HUES48 (cell line): ENCODE results near the gene CCDC134.

Source experiments
- H3K27ac ChIP-seq: one replicate; pipeline ENCODE4 v1.7.0; 2013; ENCODE audit warnings: low read depth, low read length, inconsistent platforms
- H3K27me3 ChIP-seq: 2 replicates; pipeline ENCODE4 v1.6.1; 2013; ENCODE audit warnings: mild to moderate bottlenecking, low read length; ENCODE audit not compliant: control insufficient read depth, insufficient read depth
- H3K36me3 ChIP-seq: 2 replicates; pipeline ENCODE4 v1.6.1; 2013; ENCODE audit warnings: low read length; ENCODE audit not compliant: control insufficient read depth, insufficient read depth
- H3K4me1 ChIP-seq: 2 replicates; pipeline ENCODE4 v1.6.1; 2013; ENCODE audit warnings: mild to moderate bottlenecking, low read length; ENCODE audit not compliant: control insufficient read depth, insufficient read depth
- H3K4me3 ChIP-seq: 2 replicates; pipeline ENCODE4 v1.5.1; 2013; ENCODE audit warnings: mild to moderate bottlenecking, low read depth, low read length
- H3K9ac ChIP-seq: 2 replicates; pipeline ENCODE4 v1.6.1; 2013; ENCODE audit warnings: mild to moderate bottlenecking, low read depth, low read length, moderate library complexity
- H3K9me3 ChIP-seq: 2 replicates; pipeline ENCODE4 v1.6.1; 2013; ENCODE audit warnings: low read length; ENCODE audit not compliant: control insufficient read depth, insufficient read depth

Gene CCDC134

DNA sequence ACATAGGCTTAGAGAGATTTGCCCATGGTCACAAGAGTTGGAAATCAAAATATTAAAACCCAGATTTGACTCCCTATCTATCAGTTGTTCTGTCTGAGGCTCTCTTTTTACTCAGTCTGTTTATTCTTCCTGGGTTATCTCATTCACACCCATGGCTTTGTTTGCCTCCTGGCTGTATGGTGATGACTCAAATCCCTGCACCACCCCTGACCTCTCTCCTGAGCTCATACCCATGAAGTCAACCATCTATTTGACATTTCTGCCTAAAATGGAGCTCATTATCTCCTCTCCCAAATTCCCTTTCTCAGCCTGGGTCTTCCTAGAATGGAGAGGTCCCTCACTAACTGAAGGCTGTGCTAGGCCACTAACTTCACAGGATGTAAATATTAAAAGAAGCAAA lies 27.8 kb upstream of the CCDC134 start:
- H3K27me3 ChIP-seq, result no peaks in the 10 kb centered on the region
- H3K27ac ChIP-seq, result no peak overlapping the region
- no peaks in the 10 kb centered on the region for H3K9me3 ChIP-seq
- H3K4me1 ChIP-seq, result no peaks in the 10 kb centered on the region
- no peak overlapping the region for H3K9ac ChIP-seq
- H3K4me3 ChIP-seq, result no peak overlapping the region
- no peaks in the 10 kb centered on the region for H3K36me3 ChIP-seq

DNA sequence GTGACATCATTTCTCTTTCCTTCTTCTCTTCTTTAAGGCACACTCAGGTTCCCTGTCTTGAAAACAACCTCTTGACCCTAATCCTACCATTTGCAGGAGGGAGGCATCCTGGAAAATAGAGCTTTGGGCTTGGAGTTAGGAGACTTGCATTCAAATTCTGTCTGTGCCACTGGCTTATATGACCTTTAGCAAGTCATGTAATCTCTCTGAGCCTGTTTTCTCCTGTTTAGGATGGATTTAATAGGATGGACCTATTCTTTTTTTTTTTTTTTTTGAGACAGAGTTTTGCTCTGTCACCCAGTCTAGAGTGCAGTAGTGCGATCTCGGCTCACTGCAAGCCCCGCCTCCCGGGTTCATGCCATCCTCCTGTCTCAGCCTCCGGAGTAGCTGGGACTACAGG lies 25.1 kb upstream of the CCDC134 start:
- Histone ChIP-seq H3K27ac (no peak overlapping the region), H3K4me1 (no peaks in the 10 kb centered on the region), H3K27me3 (no peaks in the 10 kb centered on the region), H3K9me3 (no peaks in the 10 kb centered on the region), H3K4me3 (no peak overlapping the region), H3K36me3 (no peaks in the 10 kb centered on the region), H3K9ac (no peak overlapping the region)

DNA sequence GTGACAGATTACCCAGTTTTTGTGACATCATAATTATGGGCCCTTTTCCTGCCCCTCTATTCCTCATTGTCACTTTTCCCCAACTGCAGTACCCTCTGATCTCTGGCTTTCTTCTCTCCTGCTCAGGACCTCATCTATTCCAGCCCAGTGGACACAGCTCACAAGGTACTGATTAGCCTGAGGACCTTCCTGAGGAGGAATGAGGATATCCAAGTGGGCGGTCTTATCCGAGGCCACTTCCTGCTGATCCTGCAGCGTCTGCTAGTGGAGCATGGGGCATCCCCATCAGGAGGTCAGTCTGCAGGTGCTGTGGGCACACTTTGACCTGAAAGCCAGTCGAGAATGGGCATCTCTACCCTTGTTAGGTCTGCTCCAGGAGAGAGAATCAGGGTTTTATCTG lies 24.5 kb upstream of the CCDC134 start:
- Histone ChIP-seq H3K4me1 (no peaks in the 10 kb centered on the region), H3K9me3 (no peaks in the 10 kb centered on the region), H3K27ac (no peak overlapping the region), H3K27me3 (no peaks in the 10 kb centered on the region), H3K9ac (no peak overlapping the region), H3K4me3 (no peak overlapping the region), H3K36me3 (no peaks in the 10 kb centered on the region)

DNA sequence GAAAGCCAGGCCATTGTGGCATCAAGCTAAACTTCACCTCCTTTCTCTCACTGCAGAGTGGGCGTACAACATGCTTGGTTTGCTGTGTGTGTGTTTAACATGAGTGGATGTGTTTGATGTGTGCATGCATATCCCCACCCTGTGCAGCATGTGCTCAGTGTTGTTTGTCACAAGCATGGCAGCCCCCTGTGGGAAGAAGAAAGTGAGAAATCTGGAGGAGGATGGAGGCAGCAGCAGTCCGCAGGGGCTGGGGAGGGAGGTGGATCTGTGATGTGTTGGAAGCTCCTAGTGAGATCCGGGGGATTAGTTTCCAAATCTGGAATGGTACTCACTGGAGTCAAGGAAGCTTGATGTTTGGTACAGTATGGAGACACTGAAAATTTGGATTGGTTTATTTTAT lies 24.1 kb upstream of the CCDC134 start:
- Histone ChIP-seq H3K9me3 (no peaks in the 10 kb centered on the region), H3K27ac (no peak overlapping the region), H3K9ac (no peak overlapping the region), H3K36me3 (no peaks in the 10 kb centered on the region), H3K4me1 (no peaks in the 10 kb centered on the region), H3K4me3 (no peak overlapping the region), H3K27me3 (no peaks in the 10 kb centered on the region)

DNA sequence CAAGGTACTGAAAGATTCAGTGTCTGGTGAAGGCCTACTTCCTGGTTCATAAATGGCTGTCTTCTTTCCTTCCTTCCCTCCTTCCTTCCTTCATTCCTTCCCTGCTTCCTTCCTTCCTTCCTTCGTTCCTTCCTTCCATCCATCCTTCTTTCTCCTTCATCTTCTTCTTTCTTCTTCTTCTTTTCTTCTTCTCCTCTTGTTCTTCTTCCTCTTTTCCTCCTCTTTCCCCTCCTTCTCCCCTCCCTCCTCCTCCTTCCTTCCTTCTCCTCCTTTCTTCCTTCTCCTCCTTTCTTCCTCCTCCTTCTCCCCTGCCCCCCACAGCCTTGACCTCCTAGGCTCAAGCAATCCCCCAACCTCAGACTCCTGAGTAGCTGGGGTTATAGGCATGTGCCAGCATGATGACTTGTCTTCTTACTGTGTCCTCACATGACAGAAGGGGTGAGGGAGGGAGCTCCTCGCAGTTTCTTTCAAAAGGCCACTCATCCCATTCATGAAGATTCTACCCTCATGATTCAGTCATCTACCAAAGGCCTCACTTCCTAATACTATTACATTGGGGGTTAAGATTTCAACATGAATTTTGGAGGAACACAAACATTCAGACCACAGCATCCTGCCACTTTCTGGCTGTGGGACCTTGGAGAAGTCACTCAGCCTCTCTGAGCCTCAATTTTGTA lies 22.6 kb upstream of the CCDC134 start:
- Histone ChIP-seq H3K36me3 (no peaks in the 10 kb centered on the region), H3K27me3 (no peaks in the 10 kb centered on the region), H3K4me1 (no peaks in the 10 kb centered on the region), H3K9me3 (no peaks in the 10 kb centered on the region), H3K27ac (no peak overlapping the region), H3K4me3 (no peak overlapping the region), H3K9ac (no peak overlapping the region)

DNA sequence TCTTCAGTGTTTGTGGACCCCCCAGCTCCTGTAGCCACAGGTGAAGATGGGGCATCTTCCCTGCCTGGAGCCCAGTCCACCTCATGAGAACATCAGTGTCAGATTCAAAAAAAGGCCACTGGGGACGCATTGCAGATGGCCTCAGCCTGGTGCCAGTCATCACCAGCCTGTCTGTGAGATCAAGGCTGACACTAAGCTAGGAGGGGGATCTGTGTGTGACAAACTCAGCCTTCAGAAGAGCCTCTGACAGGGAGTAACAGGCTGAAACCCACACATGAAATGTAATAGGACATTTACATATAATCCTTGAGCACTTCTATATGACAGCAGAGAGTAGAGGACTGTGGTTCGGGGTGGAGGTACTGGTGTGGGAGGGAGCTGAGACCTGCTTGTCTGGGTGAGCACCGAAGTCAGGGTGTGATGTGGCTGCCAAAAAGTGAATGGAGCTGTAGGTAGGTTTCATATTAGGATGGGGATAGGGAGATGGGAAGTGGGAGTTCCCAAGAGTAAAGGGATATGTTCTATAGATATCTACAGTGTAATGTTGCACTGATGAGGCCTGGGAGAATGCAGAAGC lies 20.5 kb upstream of the CCDC134 start:
- H3K9me3 ChIP-seq, result no peaks in the 10 kb centered on the region
- no peak overlapping the region for H3K9ac ChIP-seq
- H3K27me3 ChIP-seq, result no peaks in the 10 kb centered on the region
- no peaks in the 10 kb centered on the region for H3K36me3 ChIP-seq
- H3K27ac ChIP-seq, result no peak overlapping the region
- H3K4me1 ChIP-seq, result no peaks in the 10 kb centered on the region
- no peak overlapping the region for H3K4me3 ChIP-seq

DNA sequence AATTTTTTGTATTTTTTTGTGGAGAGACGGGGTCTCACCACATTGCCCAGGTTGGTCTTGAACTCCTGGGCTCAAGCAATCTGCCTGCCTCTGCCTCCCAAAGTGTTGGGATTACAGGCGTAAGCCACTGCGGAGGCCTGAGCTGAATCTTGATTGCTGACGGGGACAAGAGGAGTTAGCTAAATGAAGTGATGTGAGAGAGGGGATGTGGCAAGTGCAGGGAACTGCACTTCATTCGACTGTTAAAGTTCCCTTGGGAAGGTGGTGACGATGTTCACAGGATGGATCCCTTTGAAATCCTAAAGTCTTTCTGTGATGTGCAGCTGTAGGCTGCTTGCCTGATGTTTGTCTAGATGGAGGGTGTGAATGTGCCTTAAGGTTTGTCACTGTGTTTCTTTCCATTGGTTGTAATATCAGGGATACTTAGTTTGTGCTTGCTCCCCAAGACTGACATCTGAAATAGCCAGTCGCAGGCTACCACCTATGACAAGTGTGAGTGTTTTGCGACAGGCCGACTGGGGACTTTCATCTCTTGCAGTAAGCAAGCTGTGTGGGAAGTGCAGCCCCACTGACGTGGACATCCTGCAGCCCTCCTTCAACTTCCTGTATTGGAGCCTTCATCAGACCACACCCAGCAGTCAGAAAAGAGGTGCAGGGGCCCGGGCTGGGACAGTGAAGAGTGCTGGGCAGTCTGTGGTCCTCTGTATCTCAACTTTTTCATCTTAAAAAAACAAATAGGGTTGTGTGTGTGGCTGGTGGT lies 19.6 kb upstream of the CCDC134 start:
- Histone ChIP-seq H3K27ac (no peak overlapping the region), H3K36me3 (no peaks in the 10 kb centered on the region), H3K4me3 (no peak overlapping the region), H3K4me1 (no peaks in the 10 kb centered on the region), H3K9me3 (no peaks in the 10 kb centered on the region), H3K27me3 (no peaks in the 10 kb centered on the region), H3K9ac (no peak overlapping the region)

DNA sequence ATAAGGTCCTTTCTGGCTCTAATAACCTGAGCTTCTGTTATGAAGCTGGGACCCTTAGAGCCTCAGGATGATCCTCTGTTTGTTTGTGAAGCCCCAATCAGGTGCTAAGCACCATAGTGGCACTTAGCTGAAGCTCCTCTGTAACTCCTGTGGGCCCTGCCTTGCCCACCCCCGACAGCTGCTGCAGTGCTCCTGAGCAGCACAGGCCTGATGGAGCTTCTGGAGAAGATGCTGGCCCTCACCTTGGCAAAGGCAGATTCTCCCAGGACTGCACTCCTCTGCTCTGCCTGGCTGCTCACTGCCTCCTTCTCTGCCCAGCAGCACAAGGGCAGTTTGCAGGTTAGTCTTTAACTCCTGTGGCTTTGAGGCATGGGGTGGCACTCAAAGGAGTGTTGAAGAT lies 19.0 kb upstream of the CCDC134 start:
- Histone ChIP-seq H3K9ac (no peak overlapping the region), H3K4me3 (no peak overlapping the region), H3K27ac (no peak overlapping the region), H3K4me1 (no peaks in the 10 kb centered on the region), H3K36me3 (no peaks in the 10 kb centered on the region), H3K9me3 (no peaks in the 10 kb centered on the region), H3K27me3 (no peaks in the 10 kb centered on the region)

DNA sequence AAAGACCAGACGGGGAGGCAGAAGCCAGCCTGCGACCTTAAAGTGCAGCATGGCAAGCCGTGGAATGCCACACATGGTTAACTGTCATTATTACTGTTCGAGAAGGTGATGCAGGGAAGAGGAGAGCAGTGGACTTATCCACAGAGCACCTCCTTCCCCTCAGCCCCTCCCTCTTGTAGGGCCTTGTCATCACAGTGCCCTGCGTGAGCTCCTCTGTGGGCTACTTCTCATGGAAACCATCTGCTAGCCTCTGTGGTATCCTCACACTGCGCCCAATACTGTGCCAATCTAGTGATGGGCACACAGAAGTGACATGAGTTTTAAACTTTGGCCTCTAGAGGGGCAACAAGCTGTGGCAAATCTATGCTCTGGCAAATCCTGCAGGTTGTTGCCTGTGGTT lies 18.2 kb upstream of the CCDC134 start:
- H3K27ac ChIP-seq, result no peak overlapping the region
- no peaks in the 10 kb centered on the region for H3K9me3 ChIP-seq
- H3K4me1 ChIP-seq, result no peaks in the 10 kb centered on the region
- H3K9ac ChIP-seq, result no peak overlapping the region
- H3K27me3 ChIP-seq, result no peaks in the 10 kb centered on the region
- no peaks in the 10 kb centered on the region for H3K36me3 ChIP-seq
- no peak overlapping the region for H3K4me3 ChIP-seq

DNA sequence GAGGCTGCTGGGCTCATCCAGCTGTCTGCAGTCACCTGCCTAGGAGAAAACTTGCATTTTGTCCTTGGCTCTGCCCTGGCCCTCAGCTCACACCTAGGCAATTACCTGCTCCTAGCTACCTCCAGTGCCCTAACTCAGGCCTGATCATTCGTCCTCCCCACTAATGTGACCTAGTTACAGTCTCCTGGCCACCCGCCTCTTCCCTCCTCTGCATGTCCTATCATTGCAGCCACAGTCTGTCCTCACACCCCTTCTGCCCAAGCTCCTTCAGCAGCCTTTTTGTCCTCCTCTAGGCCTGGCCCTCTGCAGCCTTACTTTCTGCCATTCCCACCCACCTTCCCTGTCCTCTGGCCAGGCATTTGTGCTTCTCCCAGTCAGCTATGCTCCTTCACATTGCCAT lies 17.7 kb upstream of the CCDC134 start:
- Histone ChIP-seq H3K36me3 (no peaks in the 10 kb centered on the region), H3K27ac (no peak overlapping the region), H3K27me3 (no peaks in the 10 kb centered on the region), H3K9ac (no peak overlapping the region), H3K9me3 (no peaks in the 10 kb centered on the region), H3K4me3 (no peak overlapping the region), H3K4me1 (no peaks in the 10 kb centered on the region)

DNA sequence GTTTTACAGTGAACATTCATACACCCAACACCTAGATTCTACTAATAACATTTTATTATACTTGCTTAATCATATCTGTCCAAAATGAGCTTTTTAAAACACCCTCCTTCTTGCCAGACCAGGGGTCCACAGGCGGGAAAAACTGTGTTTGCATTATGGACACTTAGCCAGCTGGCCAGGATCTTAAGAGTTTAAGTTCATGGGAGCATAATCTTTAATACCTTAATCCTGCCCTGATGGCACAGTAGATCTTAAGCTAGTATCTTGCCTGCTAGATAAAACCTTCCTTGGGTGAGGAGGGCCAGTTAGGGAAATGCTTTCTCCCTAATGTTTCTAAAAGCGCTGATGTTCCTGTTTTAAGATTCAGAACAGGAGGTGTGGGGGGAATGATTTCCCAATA lies 13.1 kb upstream of the CCDC134 start:
- H3K27me3 ChIP-seq, result no peaks in the 10 kb centered on the region
- no peaks in the 10 kb centered on the region for H3K36me3 ChIP-seq
- H3K27ac ChIP-seq, result no peak overlapping the region
- H3K4me1 ChIP-seq, result no peaks in the 10 kb centered on the region
- H3K4me3 ChIP-seq, result no peak overlapping the region
- H3K9me3 ChIP-seq, result no peaks in the 10 kb centered on the region
- no peak overlapping the region for H3K9ac ChIP-seq
